Measurements from ENCODE around the gene NAALADL2.

DNA sequence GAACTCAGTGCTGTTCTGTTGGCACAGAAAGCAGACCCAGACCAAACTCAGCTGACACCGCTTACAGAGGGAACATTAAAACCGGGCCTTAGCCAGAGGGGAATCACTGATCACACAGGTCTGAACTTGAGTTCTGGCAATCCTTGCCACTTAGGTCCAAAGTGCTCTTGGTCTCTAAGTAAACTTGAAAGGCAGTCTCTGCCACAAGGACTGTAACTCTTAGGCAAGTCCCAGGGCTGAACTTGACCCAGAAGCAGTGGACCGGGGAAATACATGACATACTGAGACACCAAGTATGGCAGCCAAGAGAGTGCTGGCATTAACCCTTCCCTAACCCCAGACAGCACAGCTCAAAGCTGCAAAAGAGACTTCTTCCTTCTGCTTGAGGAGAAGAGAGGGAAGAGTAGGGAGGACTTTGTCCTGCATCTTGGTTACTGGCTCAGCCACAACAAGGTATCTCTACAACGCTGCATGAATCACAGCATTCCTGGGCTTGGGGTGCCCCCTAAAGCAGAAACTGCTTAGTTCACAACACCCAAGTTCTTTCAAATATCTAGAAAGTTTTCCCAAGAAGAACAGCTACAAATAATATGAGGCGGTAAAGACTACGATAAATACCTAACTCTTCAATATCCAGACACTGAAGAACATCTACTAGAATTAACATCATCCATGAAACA lies 32.5 kb downstream of the NAALADL2 start:
- TF ChIP-seq CTCF (IDR thresholded peaks at IDR 0.05) = no peak
- TF ChIP-seq ZFX (IDR thresholded peaks at IDR 0.05; ENCODE audit: borderline replicate concordance) = no peak
